Measurements from ENCODE around the gene PAK2. TPM values are rescaled to one million over a fixed set of nuclear protein-coding genes. Genes with fewer than 3 reads are reported as not detected.

The PAK2 gene
- total and polyA plus RNA-seq, 2 of the 4 experiments (the other 2 are of a cell fraction): 31.8 to 36.0 TPM

Small RNAs within 50 kb of the gene (microRNA-seq; reads per million reads assigned to microRNA genes)
- not detected for gene RNU4-89P (ENCODE audit: insufficient read depth, insufficient read length)
- not detected for gene RNU6-42P (ENCODE audit: insufficient read depth, insufficient read length)
- gene RNU6-646P (ENCODE audit: insufficient read depth, insufficient read length): not detected

Small RNAs within 50 kb of the gene (small RNA-seq; reads per million reads assigned to genes)
- gene RNU4-89P (0 reads per million in 5 experiments), gene RNU6-42P (1.6 to 91.6 (median 3.6) reads per million in 5 experiments), gene RNU6-646P (0 reads per million in 5 experiments)

Other genes starting within 250 kb of the PAK2 start
- gene RNF168, start 236.1 kb upstream of the PAK2 start, total RNA-seq (2012; rRNA removed): 15.2 and 18.1 TPM in 2 replicates
- 2.5 TPM in 2 replicates for gene RNF168, start 236.1 kb upstream of the PAK2 start, polyA plus RNA-seq (2012; rRNA removed)
- not detected in 2 replicates for gene SMCO1, start 224.5 kb upstream of the PAK2 start, total RNA-seq (2012; rRNA removed)
- gene SMCO1, start 224.5 kb upstream of the PAK2 start, polyA plus RNA-seq (2012; rRNA removed): not detected in 2 replicates
- 5.7 and 6.4 TPM in 2 replicates for gene WDR53, start 171.3 kb upstream of the PAK2 start, total RNA-seq (2012; rRNA removed)
- gene WDR53, start 171.3 kb upstream of the PAK2 start, polyA plus RNA-seq (2012; rRNA removed): 5.3 and 5.9 TPM in 2 replicates
- gene FBXO45, start 171.2 kb upstream of the PAK2 start, total RNA-seq (2012; rRNA removed): 5.0 and 11.7 TPM in 2 replicates
- 3.1 and 3.8 TPM in 2 replicates for gene FBXO45, start 171.2 kb upstream of the PAK2 start, polyA plus RNA-seq (2012; rRNA removed)
- gene NRROS, start 100.2 kb upstream of the PAK2 start, total RNA-seq (2012; rRNA removed): under 0.01 TPM in 1 of 2 replicates, not detected in the other
- gene NRROS, start 100.2 kb upstream of the PAK2 start, polyA plus RNA-seq (2012; rRNA removed): 0.10 and 0.16 TPM in 2 replicates
- gene CEP19, start 27.6 kb upstream of the PAK2 start, total RNA-seq (2012; rRNA removed): 1.1 and 1.7 TPM in 2 replicates
- 0.98 and 1.4 TPM in 2 replicates for gene CEP19, start 27.6 kb upstream of the PAK2 start, polyA plus RNA-seq (2012; rRNA removed)
- gene PIGX, start 27.5 kb upstream of the PAK2 start, total RNA-seq (2012; rRNA removed): 14.5 and 22.2 TPM in 2 replicates
- gene PIGX, start 27.5 kb upstream of the PAK2 start, polyA plus RNA-seq (2012; rRNA removed): 7.9 and 9.4 TPM in 2 replicates
- gene SENP5, start 128.1 kb downstream of the PAK2 start, total RNA-seq (2012; rRNA removed): 44.4 and 45.5 TPM in 2 replicates
- 6.2 and 7.4 TPM in 2 replicates for gene SENP5, start 128.1 kb downstream of the PAK2 start, polyA plus RNA-seq (2012; rRNA removed)
- gene NCBP2, start 202.7 kb downstream of the PAK2 start, total RNA-seq (2012; rRNA removed): 42.8 and 71.4 TPM in 2 replicates
- gene NCBP2, start 202.7 kb downstream of the PAK2 start, polyA plus RNA-seq (2012; rRNA removed): 69.7 and 73.6 TPM in 2 replicates
- under 0.01 and 0.18 TPM in 2 replicates for gene PIGZ, start 229.0 kb downstream of the PAK2 start, total RNA-seq (2012; rRNA removed)
- gene PIGZ, start 229.0 kb downstream of the PAK2 start, polyA plus RNA-seq (2012; rRNA removed): 0.73 and 0.86 TPM in 2 replicates